ENCODE measurements around the gene TRIP4. TPM values are rescaled to one million over a fixed set of nuclear protein-coding genes. Genes with fewer than 3 reads are reported as not detected.

TRIP4 gene
- total RNA-seq, 1 donor: 11.8 TPM

GRCh38 chr15:64400583-64400982, 12.9 kb downstream of the TRIP4 start:
- no peak for DNase-seq (ENCODE audit: low read depth)
- TF ChIP-seq CTCF (IDR thresholded peaks at IDR 0.05; ENCODE audit: insufficient read depth, low read length): no peak

GRCh38 chr15:64412216-64412615, 24.6 kb downstream of the TRIP4 start:
- TF ChIP-seq CTCF (IDR thresholded peaks at IDR 0.05; ENCODE audit: insufficient read depth, low read length): no peak
- DNase-seq (ENCODE audit: low read depth): no peak
- H3K4me3 ChIP-seq (ENCODE audit: low read depth, low read length): no peak overlapping the region

More at GRCh38 chr15:64400583-64400982, 12.9 kb downstream of the TRIP4 start:
- no peak overlapping the region for H3K4me3 ChIP-seq (ENCODE audit: low read depth, low read length)

- DNase-seq (ENCODE audit: low read depth): no peak
- TF ChIP-seq CTCF (IDR thresholded peaks at IDR 0.05; ENCODE audit: insufficient read depth, low read length): no peak
- H3K4me3 ChIP-seq (ENCODE audit: low read depth, low read length): no peak overlapping the region
Observed at GRCh38 chr15:64422697-64423096, 35.1 kb downstream of the TRIP4 start.

GRCh38 chr15:64423970-64424369, 36.3 kb downstream of the TRIP4 start:
- TF ChIP-seq CTCF (IDR thresholded peaks at IDR 0.05; ENCODE audit: insufficient read depth, low read length): no peak
- DNase-seq (ENCODE audit: low read depth): no peak
- H3K4me3 ChIP-seq (ENCODE audit: low read depth, low read length): no peak overlapping the region

- TF ChIP-seq CTCF (IDR thresholded peaks at IDR 0.05; ENCODE audit: insufficient read depth, low read length): no peak
- no peak for DNase-seq (ENCODE audit: low read depth)
- H3K4me3 ChIP-seq (ENCODE audit: low read depth, low read length): no peak overlapping the region
Observed at GRCh38 chr15:64425221-64425620, 37.6 kb downstream of the TRIP4 start.

GRCh38 chr15:64426845-64427465, 39.3 kb downstream of the TRIP4 start:
- DNase-seq (ENCODE audit: low read depth): peak; percentile 75
- H3K4me3 ChIP-seq (ENCODE audit: low read depth, low read length): no peak overlapping the region
- TF ChIP-seq CTCF (IDR thresholded peaks at IDR 0.05; ENCODE audit: insufficient read depth, low read length): peak; percentile 19

- H3K4me3 ChIP-seq (ENCODE audit: low read depth, low read length): no peak overlapping the region
- TF ChIP-seq CTCF (IDR thresholded peaks at IDR 0.05; ENCODE audit: insufficient read depth, low read length): no peak
- no peak for DNase-seq (ENCODE audit: low read depth)
Observed at GRCh38 chr15:64429448-64429847, 41.8 kb downstream of the TRIP4 start.
